Loucy (cell line): ENCODE results near the gene DVL3.

Source experiments
- H2AFZ ChIP-seq: fragments of 200-600 bp; sonication (generic); 2 replicates; pipeline ENCODE4 v1.6.0; 2016; ENCODE audit warnings: antibody characterized with exemption, mild to moderate bottlenecking, low read length, moderate library complexity
- H3F3A ChIP-seq: fragments of 200-600 bp; 2 replicates; pipeline ENCODE4 v1.6.0; 2016; ENCODE audit warnings: antibody characterized with exemption, low read depth, mild to moderate bottlenecking
- H3K27me3 ChIP-seq: fragments of 200-600 bp; sonication (generic); 2 replicates; pipeline ENCODE4 v1.6.1; 2014; ENCODE audit warnings: low read length, mild to moderate bottlenecking; ENCODE audit not compliant: insufficient read depth, poor library complexity, severe bottlenecking
- H3K36me3 ChIP-seq: fragments of 200-600 bp; sonication (generic); 2 replicates; pipeline ENCODE4 v1.6.1; 2016; ENCODE audit warnings: low read length; ENCODE audit not compliant: insufficient read depth
- H3K4me1 ChIP-seq: fragments of 200-600 bp; sonication (generic); 2 replicates; pipeline ENCODE4 v1.5.1; 2014; ENCODE audit warnings: low read length, mild to moderate bottlenecking; ENCODE audit not compliant: insufficient read depth, poor library complexity, severe bottlenecking
- H3K4me2 ChIP-seq: fragments of 200-600 bp; sonication (generic); 2 replicates; pipeline ENCODE4 v1.6.0; 2014; ENCODE audit warnings: antibody characterized with exemption, low read length, low read depth, mild to moderate bottlenecking; ENCODE audit not compliant: poor library complexity, severe bottlenecking
- H3K4me3 ChIP-seq: fragments of 200-600 bp; sonication (generic); 2 replicates; pipeline ENCODE4 v1.5.1; 2014; ENCODE audit warnings: low read length, mild to moderate bottlenecking, mixed read lengths; ENCODE audit not compliant: poor library complexity, severe bottlenecking
- H3K79me2 ChIP-seq: fragments of 200-600 bp; sonication (generic); 2 replicates; pipeline ENCODE4 v1.6.1; 2014; ENCODE audit warnings: low read length; ENCODE audit not compliant: insufficient read depth
- H3K9ac ChIP-seq: fragments of 200-600 bp; sonication (generic); 2 replicates; pipeline ENCODE4 v1.6.0; 2014; ENCODE audit warnings: mild to moderate bottlenecking, low read depth, low read length, moderate library complexity; ENCODE audit not compliant: poor library complexity, severe bottlenecking
- H3K9me2 ChIP-seq: fragments of 200-600 bp; sonication (generic); replicated peaks from 2 replicates; pipeline ENCODE4 v1.6.1; 2016; ENCODE audit warnings: low read depth, low read length, mixed read lengths
- H3K9me3 ChIP-seq: fragments of 200-600 bp; sonication (generic); 2 replicates; pipeline ENCODE4 v1.6.1; 2014; ENCODE audit warnings: mild to moderate bottlenecking, antibody characterized with exemption, low read length, low read depth; ENCODE audit not compliant: insufficient read depth
- H4K20me1 ChIP-seq: fragments of 200-600 bp; sonication (generic); 2 replicates; pipeline ENCODE4 v1.6.0; 2014; ENCODE audit warnings: antibody characterized with exemption, low read length, mild to moderate bottlenecking; ENCODE audit not compliant: insufficient read depth, poor library complexity, severe bottlenecking
- CTCF ChIP-seq: fragments of 200-600 bp; sonication (generic); conservative IDR thresholded peaks from 2 replicates; pipeline ENCODE4 v1.5.1; 2014; ENCODE audit warnings: mild to moderate bottlenecking, antibody characterized with exemption, low read length
- EZH2phosphoT487 ChIP-seq: fragments of 200-600 bp; IDR thresholded peaks from 2 replicates; pipeline ENCODE4 v1.6.1; 2018; ENCODE audit warnings: antibody characterized with exemption, mild to moderate bottlenecking, moderate library complexity, borderline replicate concordance

The DVL3 gene

GRCh38 chr3:184166671-184167070 is 11.5 kb downstream of the DVL3 start:
- Histone ChIP-seq H3K9me3 (no peaks in the 10 kb centered on the region), H3K9ac (no peak overlapping the region), H3K36me3 (peaks cover 71% of the 10 kb centered on the region; the same call in 1 of the 2 replicates), H3K4me2 (no peak overlapping the region), H2AFZ (no peak overlapping the region), H3K9me2 (no peaks in the 10 kb centered on the region), H3K79me2 (peaks cover 21% of the 10 kb centered on the region; the same call in 1 of the 2 replicates), H3K27me3 (no peaks in the 10 kb centered on the region), H3K4me3 (no peak overlapping the region), H4K20me1 (peaks cover 6% of the 10 kb centered on the region), H3K4me1 (peaks cover 4% of the 10 kb centered on the region), H3F3A (no peaks in the 10 kb centered on the region)
- TF ChIP-seq EZH2phosphoT487, result no peak
- TF ChIP-seq CTCF, result no peak

GRCh38 chr3:184167786-184168185 is 12.6 kb downstream of the DVL3 start:
- H3K27me3 ChIP-seq, result no peaks in the 10 kb centered on the region
- no peaks in the 10 kb centered on the region for H3F3A ChIP-seq
- no peaks in the 10 kb centered on the region for H3K9me3 ChIP-seq
- no peak overlapping the region for H3K4me2 ChIP-seq
- no peak overlapping the region for H2AFZ ChIP-seq
- no peak for TF ChIP-seq CTCF
- TF ChIP-seq EZH2phosphoT487, result no peak
- H3K36me3 ChIP-seq, result peaks cover 76% of the 10 kb centered on the region; the same call in 1 of the 2 replicates
- H3K4me3 ChIP-seq, result no peak overlapping the region
- no peak overlapping the region for H3K9ac ChIP-seq
- H3K79me2 ChIP-seq, result peaks cover 14% of the 10 kb centered on the region; the same call in 1 of the 2 replicates
- H4K20me1 ChIP-seq, result peaks cover 3% of the 10 kb centered on the region
- peaks cover 4% of the 10 kb centered on the region for H3K4me1 ChIP-seq
- H3K9me2 ChIP-seq, result no peaks in the 10 kb centered on the region

GRCh38 chr3:184168363-184169120 is 13.4 kb downstream of the DVL3 start:
- Histone ChIP-seq H3K9ac (no peak overlapping the region), H3K27me3 (no peaks in the 10 kb centered on the region), H3K4me3 (no peak overlapping the region), H3K36me3 (peaks cover 76% of the 10 kb centered on the region; the same call in 1 of the 2 replicates), H3F3A (no peaks in the 10 kb centered on the region), H4K20me1 (peaks cover 3% of the 10 kb centered on the region), H3K4me1 (peaks cover 4% of the 10 kb centered on the region), H3K9me3 (no peaks in the 10 kb centered on the region), H2AFZ (no peak overlapping the region), H3K79me2 (peaks cover 7% of the 10 kb centered on the region; the same call in 1 of the 2 replicates), H3K9me2 (no peaks in the 10 kb centered on the region), H3K4me2 (no peak overlapping the region)
- TF ChIP-seq EZH2phosphoT487 (no peak), CTCF (no peak)
